ENCODE data around the gene TLCD3B.
"Not testable (repeated sequence)": the region's sequence is repeated elsewhere in the genome, so short reads cannot be mapped to it uniquely, and the experiment has no call there.

Gene TLCD3B

GRCh38 chr16:30053376-30054015 is 22.4 kb upstream of the TLCD3B start:
- Histone ChIP-seq H3K36me3 (ENCODE audit: control insufficient read depth, insufficient read depth, low read length) (no peaks in the 10 kb centered on the region), H3K4me3 (ENCODE audit: low read length) (peak overlapping the region; percentile 84), H3K4me1 (ENCODE audit: control insufficient read depth, insufficient read depth, low read length) (peaks cover 2% of the 10 kb centered on the region), H3K27me3 (ENCODE audit: control insufficient read depth, insufficient read depth, low read length) (no peaks in the 10 kb centered on the region), H3K9ac (ENCODE audit: low read length) (no peak overlapping the region), H3K27ac (ENCODE audit: low read depth, low read length) (no peak overlapping the region)

DNA sequence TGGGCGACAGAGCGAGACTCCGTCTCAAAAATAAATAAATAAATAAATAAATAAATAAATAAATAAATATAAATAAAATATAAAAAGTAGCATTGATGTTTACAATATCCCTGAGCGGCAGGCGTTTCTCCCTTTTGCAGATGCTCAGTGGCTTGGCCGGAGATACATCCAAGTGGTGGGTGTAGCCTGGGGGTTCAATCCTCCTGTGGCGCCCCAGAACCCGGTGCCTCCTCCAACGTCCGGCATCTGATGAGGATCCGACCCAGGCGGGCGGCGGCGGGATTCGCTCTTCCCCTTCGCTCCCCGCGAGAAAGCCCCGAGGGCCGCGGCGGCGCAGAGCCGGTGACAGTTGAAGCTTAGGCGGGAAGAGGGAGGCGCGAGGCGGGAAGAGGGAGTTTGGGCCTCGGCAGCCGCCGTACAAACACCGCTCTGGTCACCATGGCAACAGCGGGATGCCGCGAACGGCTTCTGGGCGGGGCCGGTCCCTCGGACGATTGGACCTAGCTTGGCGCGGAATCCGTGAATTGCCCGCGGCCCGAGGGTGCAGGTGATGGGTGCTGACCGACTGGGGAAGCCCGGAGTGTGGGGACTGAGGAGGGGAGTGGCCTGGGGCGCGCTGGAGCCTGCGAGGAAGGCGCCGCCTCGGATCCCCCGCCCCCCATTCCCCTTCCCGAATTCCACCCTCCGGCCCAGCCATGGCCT is 21.8 kb upstream of the TLCD3B start:
- H3K9ac ChIP-seq (ENCODE audit: low read length): no peak overlapping the region
- H3K27ac ChIP-seq (ENCODE audit: low read depth, low read length): peak overlapping the region; percentile 14

DNA sequence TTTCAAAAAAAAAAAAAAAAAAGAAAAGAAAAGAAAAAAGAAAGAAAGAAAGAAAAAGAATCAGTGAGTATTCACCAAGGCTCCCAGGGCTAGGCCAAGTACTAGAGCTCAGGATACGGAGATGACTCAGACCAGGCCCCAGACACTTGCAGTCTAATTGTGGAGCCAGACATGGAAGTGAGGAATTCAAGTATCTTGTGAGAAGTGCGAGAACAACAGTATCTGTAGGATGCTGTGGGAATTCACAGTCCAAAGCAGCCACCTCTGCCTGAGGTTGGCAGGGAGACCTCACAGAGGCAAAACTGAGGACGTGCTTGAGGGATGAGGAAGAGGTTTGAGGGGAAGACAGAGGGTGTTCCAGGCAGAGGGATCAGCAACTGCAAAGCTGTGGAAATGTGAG is 20.4 kb upstream of the TLCD3B start:
- Histone ChIP-seq H3K27me3 (ENCODE audit: control insufficient read depth, insufficient read depth, low read length) (no peaks in the 10 kb centered on the region), H3K9ac (ENCODE audit: low read length) (no peak overlapping the region), H3K4me3 (ENCODE audit: low read length) (no peak overlapping the region), H3K27ac (ENCODE audit: low read depth, low read length) (no peak overlapping the region), H3K36me3 (ENCODE audit: control insufficient read depth, insufficient read depth, low read length) (no peaks in the 10 kb centered on the region), H3K4me1 (ENCODE audit: control insufficient read depth, insufficient read depth, low read length) (peaks cover 2% of the 10 kb centered on the region)

More for the DNA sequence above, 21.8 kb upstream of the TLCD3B start:
- Histone ChIP-seq H3K36me3 (ENCODE audit: control insufficient read depth, insufficient read depth, low read length) (no peaks in the 10 kb centered on the region), H3K4me1 (ENCODE audit: control insufficient read depth, insufficient read depth, low read length) (peaks cover 2% of the 10 kb centered on the region), H3K27me3 (ENCODE audit: control insufficient read depth, insufficient read depth, low read length) (no peaks in the 10 kb centered on the region), H3K4me3 (ENCODE audit: low read length) (peak overlapping the region; percentile 84)

DNA sequence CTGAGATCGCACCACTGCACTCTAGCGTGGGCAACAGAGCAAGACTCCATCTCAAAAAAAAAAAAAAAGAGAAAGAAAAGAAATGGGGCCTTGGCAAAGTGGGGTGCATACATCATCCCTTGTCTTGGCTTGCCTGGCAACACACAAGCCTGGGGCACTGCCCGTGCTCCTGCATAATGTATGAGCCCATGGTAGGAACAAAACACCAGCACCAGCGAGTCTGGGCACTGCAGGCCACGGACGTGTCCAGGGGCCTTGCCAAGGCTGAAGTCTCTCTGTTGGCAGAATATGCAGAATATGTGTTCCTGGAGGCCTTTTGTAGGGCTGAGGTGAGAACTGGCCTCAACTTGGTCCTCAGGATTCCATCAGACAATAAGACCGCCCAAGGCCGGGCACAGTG is 18.8 kb upstream of the TLCD3B start:
- H3K4me3 ChIP-seq (ENCODE audit: low read length): no peak overlapping the region
- no peaks in the 10 kb centered on the region for H3K27me3 ChIP-seq (ENCODE audit: control insufficient read depth, insufficient read depth, low read length)
- H3K27ac ChIP-seq (ENCODE audit: low read depth, low read length): no peak overlapping the region
- H3K4me1 ChIP-seq (ENCODE audit: control insufficient read depth, insufficient read depth, low read length): peaks cover 2% of the 10 kb centered on the region
- H3K9ac ChIP-seq (ENCODE audit: low read length): no peak overlapping the region
- H3K36me3 ChIP-seq (ENCODE audit: control insufficient read depth, insufficient read depth, low read length): no peaks in the 10 kb centered on the region

GRCh38 chr16:30046588-30046987 is 15.5 kb upstream of the TLCD3B start:
- Histone ChIP-seq H3K4me1 (ENCODE audit: control insufficient read depth, insufficient read depth, low read length) (no peaks in the 10 kb centered on the region), H3K36me3 (ENCODE audit: control insufficient read depth, insufficient read depth, low read length) (no peaks in the 10 kb centered on the region), H3K9ac (ENCODE audit: low read length) (no peak overlapping the region), H3K27me3 (ENCODE audit: control insufficient read depth, insufficient read depth, low read length) (no peaks in the 10 kb centered on the region), H3K27ac (ENCODE audit: low read depth, low read length) (no peak overlapping the region), H3K4me3 (ENCODE audit: low read length) (no peak overlapping the region)

DNA sequence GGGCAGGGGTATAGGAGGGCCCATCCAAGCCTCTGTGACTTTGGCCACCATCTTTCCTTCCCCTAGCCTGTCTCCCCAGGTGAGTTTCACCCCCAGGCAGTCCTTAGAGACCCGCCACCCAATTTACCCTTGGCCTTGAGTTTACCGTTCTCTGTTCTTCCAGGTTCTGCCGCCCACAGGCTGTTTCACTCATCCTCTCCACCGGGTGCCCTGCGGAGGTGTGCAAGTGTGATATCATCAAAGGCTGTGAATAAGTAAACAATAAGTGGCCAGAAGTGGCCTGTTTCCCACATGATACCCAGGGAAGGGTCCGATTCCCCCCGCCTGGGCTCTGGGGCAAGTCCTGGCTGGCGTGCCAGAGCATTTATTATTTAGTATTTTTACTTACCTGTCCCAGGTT is 15.1 kb upstream of the TLCD3B start:
- Histone ChIP-seq H3K4me3 (ENCODE audit: low read length) (no peak overlapping the region), H3K27ac (ENCODE audit: low read depth, low read length) (no peak overlapping the region), H3K9ac (ENCODE audit: low read length) (no peak overlapping the region), H3K4me1 (ENCODE audit: control insufficient read depth, insufficient read depth, low read length) (no peaks in the 10 kb centered on the region), H3K36me3 (ENCODE audit: control insufficient read depth, insufficient read depth, low read length) (no peaks in the 10 kb centered on the region), H3K27me3 (ENCODE audit: control insufficient read depth, insufficient read depth, low read length) (no peaks in the 10 kb centered on the region)

GRCh38 chr16:30041841-30042240 is 10.8 kb upstream of the TLCD3B start:
- Histone ChIP-seq H3K4me3 (ENCODE audit: low read length) (no peak overlapping the region), H3K9ac (ENCODE audit: low read length) (no peak overlapping the region), H3K27ac (ENCODE audit: low read depth, low read length) (no peak overlapping the region), H3K4me1 (ENCODE audit: control insufficient read depth, insufficient read depth, low read length) (no peaks in the 10 kb centered on the region), H3K27me3 (ENCODE audit: control insufficient read depth, insufficient read depth, low read length) (no peaks in the 10 kb centered on the region), H3K36me3 (ENCODE audit: control insufficient read depth, insufficient read depth, low read length) (no peaks in the 10 kb centered on the region)

- not testable (repeated sequence) for H3K27ac ChIP-seq (ENCODE audit: low read depth, low read length); H3K27me3 ChIP-seq (ENCODE audit: control insufficient read depth, insufficient read depth, low read length); H3K4me1 ChIP-seq (ENCODE audit: control insufficient read depth, insufficient read depth, low read length); H3K4me3 ChIP-seq (ENCODE audit: low read length); H3K9ac ChIP-seq (ENCODE audit: low read length); H3K36me3 ChIP-seq (ENCODE audit: control insufficient read depth, insufficient read depth, low read length)
Measured at GRCh38 chr16:30040690-30041089, 9.6 kb upstream of the TLCD3B start.

DNA sequence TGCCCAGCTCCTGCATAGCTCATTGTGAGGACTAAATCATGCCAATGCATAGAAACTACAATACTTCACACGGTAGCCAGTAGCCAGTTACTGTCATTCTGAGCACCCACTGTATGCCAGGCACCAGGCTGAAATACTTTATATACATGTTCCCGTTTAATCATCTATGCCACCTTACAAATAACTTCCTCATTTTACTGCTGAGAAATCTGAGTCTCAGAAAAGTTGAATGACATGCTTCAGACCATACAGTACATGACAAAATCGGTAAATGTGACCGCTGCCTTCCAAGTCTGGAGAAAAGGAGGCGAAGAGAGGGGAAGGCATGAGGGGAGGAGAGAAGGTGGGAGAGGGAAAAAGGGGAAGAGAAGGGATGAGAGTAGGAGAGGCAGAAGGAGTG is 9.2 kb upstream of the TLCD3B start:
- no peaks in the 10 kb centered on the region for H3K36me3 ChIP-seq (ENCODE audit: control insufficient read depth, insufficient read depth, low read length)
- no peaks in the 10 kb centered on the region for H3K27me3 ChIP-seq (ENCODE audit: control insufficient read depth, insufficient read depth, low read length)
- H3K4me3 ChIP-seq (ENCODE audit: low read length): no peak overlapping the region
- no peak overlapping the region for H3K27ac ChIP-seq (ENCODE audit: low read depth, low read length)
- no peaks in the 10 kb centered on the region for H3K4me1 ChIP-seq (ENCODE audit: control insufficient read depth, insufficient read depth, low read length)
- H3K9ac ChIP-seq (ENCODE audit: low read length): no peak overlapping the region

GRCh38 chr16:30033270-30033669 is 2.2 kb upstream of the TLCD3B start:
- Histone ChIP-seq H3K4me3 (ENCODE audit: low read length) (no peak overlapping the region), H3K4me1 (ENCODE audit: control insufficient read depth, insufficient read depth, low read length) (no peaks in the 10 kb centered on the region), H3K27me3 (ENCODE audit: control insufficient read depth, insufficient read depth, low read length) (peaks cover 16% of the 10 kb centered on the region), H3K9ac (ENCODE audit: low read length) (no peak overlapping the region), H3K27ac (ENCODE audit: low read depth, low read length) (no peak overlapping the region), H3K36me3 (ENCODE audit: control insufficient read depth, insufficient read depth, low read length) (no peaks in the 10 kb centered on the region)

GRCh38 chr16:30032083-30032819 is 1.2 kb upstream of the TLCD3B start:
- Histone ChIP-seq H3K9ac (ENCODE audit: low read length) (no peak overlapping the region), H3K4me1 (ENCODE audit: control insufficient read depth, insufficient read depth, low read length) (no peaks in the 10 kb centered on the region), H3K36me3 (ENCODE audit: control insufficient read depth, insufficient read depth, low read length) (no peaks in the 10 kb centered on the region), H3K27ac (ENCODE audit: low read depth, low read length) (no peak overlapping the region), H3K4me3 (ENCODE audit: low read length) (no peak overlapping the region), H3K27me3 (ENCODE audit: control insufficient read depth, insufficient read depth, low read length) (peaks cover 18% of the 10 kb centered on the region)

- H3K9ac ChIP-seq (ENCODE audit: low read length): no peak overlapping the region
- H3K4me3 ChIP-seq (ENCODE audit: low read length): no peak overlapping the region
- H3K27me3 ChIP-seq (ENCODE audit: control insufficient read depth, insufficient read depth, low read length): peaks cover 18% of the 10 kb centered on the region
Measured at GRCh38 chr16:30031477-30031918, 427 bp upstream of the TLCD3B start.

More at GRCh38 chr16:30031477-30031918, 427 bp upstream of the TLCD3B start:
- H3K36me3 ChIP-seq (ENCODE audit: control insufficient read depth, insufficient read depth, low read length): no peaks in the 10 kb centered on the region
- H3K4me1 ChIP-seq (ENCODE audit: control insufficient read depth, insufficient read depth, low read length): no peaks in the 10 kb centered on the region
- H3K27ac ChIP-seq (ENCODE audit: low read depth, low read length): no peak overlapping the region
